Pancreas (tissue), 10 donors: ENCODE measurements around the gene GNG3. TPM values are rescaled to one million over a fixed set of nuclear protein-coding genes. Genes with fewer than 3 reads are reported as not detected.

Experiments
- ATAC-seq, 4 donors: fragments of 200-7000 bp; cut with Tn5 transposase; one replicate each; pipeline versions ENCODE4 v1.8.0 to v1.9.1; 2020; ENCODE audit warnings: mild to moderate bottlenecking in 4 of 4, moderate library complexity in 4 of 4
- DNase-seq, 6 donors: peaks; one replicate each; pipeline ENCODE4 v3.0.0-alpha.2; 2020
- FAIRE-seq: peaks from 2 replicates; lab custom pipeline; 2012; peaks lifted over from hg19 to GRCh38; lab: Jason Lieb, UNC
- H3K27ac ChIP-seq, 4 donors: fragments of 200-600 bp; sonication (generic); 1 replicate in 3 of 4; 2 replicates in 1 of 4; pipeline versions ENCODE4 v1.5.0 to v1.8.0; 2020
- H3K27me3 ChIP-seq, 4 donors: fragments of 200-600 bp; one replicate each; pipeline ENCODE4 v1.8.0; 2021
- H3K36me3 ChIP-seq, 3 donors: fragments of 200-600 bp; sonication (generic) in 1 of 3; one replicate each; pipeline versions ENCODE4 v1.5.0 to v1.8.0; 2020 to 2021
- H3K4me1 ChIP-seq, 3 donors: fragments of 200-600 bp; one replicate each; pipeline ENCODE4 v1.8.0; 2021
- H3K4me3 ChIP-seq, 4 donors: fragments of 200-600 bp; sonication (generic) in 2 of 4; one replicate each; pipeline versions ENCODE4 v1.5.0 to v1.8.0; 2020 to 2021
- H3K9me3 ChIP-seq, 4 donors: fragments of 200-600 bp; one replicate each; pipeline ENCODE4 v1.8.0; 2021
- WGBS, 2 donors: extraction: QIAGEN DNeasy Blood & Tissue Kit; methylation state at CpG; one replicate each; pipeline ENCODE4 v1.1.7; 2013; 5-methylcytosine and 5-hydroxymethylcytosine counted together
- intact Hi-C, 3 donors: fragments of 100-400 bp; cut with DNase I; formaldehyde crosslinking; loops; one replicate each; pipeline versions ENCODE4 v1.11.1 to v1.14.2; 2022
- polyA plus RNA-seq, 2 donors: library from polyadenylated mRNA; stranded (reverse); fragments of 200-250 nt; gene quantifications; one replicate each; pipeline ENCODE4 v1.2.3, GENCODE V29; 2013
- total RNA-seq, 6 donors: library from RNA; stranded (reverse); fragmentation: NEBNext Ultra II Directional in 4 of 6; extraction: Animal tissue kit (Norgen Biotek cat#: 25700) in 4 of 6; gene quantifications; one replicate each; pipeline versions ENCODE4 v1.2.1 to v1.2.4, GENCODE V29; 2021 to 2023
- TF ChIP-seq, protein P1 (sequence below), 4 donors: fragments of 200-600 bp; sonication (generic) in 3 of 4; IDR thresholded peaks; one replicate each; pipeline versions ENCODE4 v1.5.0 to v1.8.0; 2021; ENCODE audit warnings: antibody characterized with exemption in 4 of 4
- donor health status: healthy with polysubstance abuse.
- donor health status: DM: no; HTN: no; CAD: no; lungs with moderate emphysema.
- donor health status: DM: no; HTN: no; CAD: no.
- donor health status: control.
- donor health status: control.
- donor health status: Bipolar disorder and iron deficiency.
- donor health status: DM: yes; HTN: yes; CAD: no.
- donor health status: DM: no; HTN: no; CAD: no.
- donor health status: DM: no; HTN: no; CAD: no.
- donor health status: DM: yes; HTN: yes; CAD: no.

The GNG3 gene
- total and polyA plus RNA-seq, 8 donors = 0.19 to 0.37 (median 0.26) TPM; not detected in 5

DNA sequence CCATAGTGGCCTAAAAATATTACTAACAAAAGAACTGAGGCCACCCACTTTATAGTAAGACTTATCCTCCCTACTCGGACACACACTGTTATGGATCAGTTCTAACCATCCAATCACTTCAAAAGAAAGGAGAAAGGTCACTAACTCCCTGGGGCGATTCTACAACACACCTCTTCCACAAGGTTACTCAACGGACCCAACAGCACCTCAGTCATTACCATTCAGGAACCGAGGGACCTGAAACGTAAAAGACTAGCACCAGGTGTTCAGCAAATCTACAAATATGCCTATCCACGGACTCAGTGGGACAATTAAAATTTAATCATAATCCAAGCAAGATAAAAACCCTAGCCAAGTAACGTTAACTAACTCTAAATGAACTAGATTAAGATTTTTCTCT, 18.2 kb downstream of the GNG3 start:
- WGBS, 2 donors = 0% methylated on average over 7 of the region's 7 CpGs
- FAIRE-seq = no peak

DNA sequence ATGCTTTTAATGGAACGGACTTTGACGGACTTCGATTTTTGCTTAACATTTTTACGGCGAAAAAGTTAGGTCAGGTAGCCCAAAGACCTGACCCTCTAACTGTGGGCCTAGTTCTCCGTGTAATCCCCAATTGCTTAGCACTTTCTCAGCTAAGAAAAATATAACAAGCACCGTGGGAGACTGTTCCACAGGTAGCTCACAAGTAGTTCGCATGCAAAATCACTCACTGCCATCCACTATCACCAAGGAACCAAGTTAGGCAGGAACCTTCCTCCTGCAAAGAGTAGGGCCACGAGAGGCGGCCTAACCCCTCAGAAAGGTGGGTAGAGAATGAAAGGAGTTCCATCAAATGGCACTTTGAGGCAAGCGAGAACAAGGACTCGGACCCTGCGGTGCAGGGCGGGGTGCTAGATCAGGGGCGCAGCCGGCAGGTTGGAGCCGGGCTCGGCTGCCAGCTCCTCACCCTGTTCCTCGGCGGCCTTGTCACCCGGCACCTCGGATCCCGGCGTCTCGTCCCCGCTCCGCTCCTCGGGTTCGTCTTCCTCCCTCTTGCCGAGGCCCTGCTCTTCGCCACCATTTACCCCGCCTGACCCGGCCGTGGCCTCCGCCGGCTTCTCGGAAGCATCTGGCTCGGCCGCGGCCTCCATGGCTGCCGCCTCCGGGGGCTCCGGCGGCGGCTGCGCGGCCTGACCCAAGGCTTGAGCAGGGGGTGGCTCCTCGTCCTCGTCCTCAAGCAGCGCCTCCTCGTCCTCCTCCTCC, 18.9 kb downstream of the GNG3 start:
- no peak for ATAC-seq
- Histone ChIP-seq H3K27ac (peak overlapping the region; percentile 88 to 93 (median 92)), H3K9me3 (no peaks in the 10 kb centered on the region), H3K4me1 (peaks cover 9 to 27% (median 20%) of the 10 kb centered on the region in 3 donors), H3K27me3 (no peaks in the 10 kb centered on the region), H3K36me3 (peaks cover 5 to 27% (median 27%) of the 10 kb centered on the region in 3 donors), H3K4me3 (peak overlapping the region; percentile 68 to 92 (median 88))
- TF ChIP-seq, protein P1, sequence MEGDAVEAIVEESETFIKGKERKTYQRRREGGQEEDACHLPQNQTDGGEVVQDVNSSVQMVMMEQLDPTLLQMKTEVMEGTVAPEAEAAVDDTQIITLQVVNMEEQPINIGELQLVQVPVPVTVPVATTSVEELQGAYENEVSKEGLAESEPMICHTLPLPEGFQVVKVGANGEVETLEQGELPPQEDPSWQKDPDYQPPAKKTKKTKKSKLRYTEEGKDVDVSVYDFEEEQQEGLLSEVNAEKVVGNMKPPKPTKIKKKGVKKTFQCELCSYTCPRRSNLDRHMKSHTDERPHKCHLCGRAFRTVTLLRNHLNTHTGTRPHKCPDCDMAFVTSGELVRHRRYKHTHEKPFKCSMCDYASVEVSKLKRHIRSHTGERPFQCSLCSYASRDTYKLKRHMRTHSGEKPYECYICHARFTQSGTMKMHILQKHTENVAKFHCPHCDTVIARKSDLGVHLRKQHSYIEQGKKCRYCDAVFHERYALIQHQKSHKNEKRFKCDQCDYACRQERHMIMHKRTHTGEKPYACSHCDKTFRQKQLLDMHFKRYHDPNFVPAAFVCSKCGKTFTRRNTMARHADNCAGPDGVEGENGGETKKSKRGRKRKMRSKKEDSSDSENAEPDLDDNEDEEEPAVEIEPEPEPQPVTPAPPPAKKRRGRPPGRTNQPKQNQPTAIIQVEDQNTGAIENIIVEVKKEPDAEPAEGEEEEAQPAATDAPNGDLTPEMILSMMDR (IDR thresholded peaks at IDR 0.05) = no peak
- no peak for FAIRE-seq
- intact Hi-C loops = no loop called here
- WGBS, 2 donors = 0% methylated on average over 40 to 51 of the region's 51 CpGs
- peak in 3 of 6 donors; percentile 38 to 82 (median 47) for DNase-seq

More for the DNA sequence above, 18.2 kb downstream of the GNG3 start:
- H3K27me3 ChIP-seq = no peaks in the 10 kb centered on the region
- peak overlapping the region; percentile 68 to 92 (median 88) for H3K4me3 ChIP-seq
- TF ChIP-seq, protein P1 (IDR thresholded peaks at IDR 0.05) = no peak
- no peak for DNase-seq
- peaks cover 5 to 34% (median 33%) of the 10 kb centered on the region in 3 donors for H3K36me3 ChIP-seq
- intact Hi-C loops = no loop called here
- peaks cover 8 to 23% (median 20%) of the 10 kb centered on the region in 3 donors for H3K4me1 ChIP-seq
- no peak for ATAC-seq
- H3K27ac ChIP-seq = peak overlapping the region in 3 of 4 donors; percentile 88 to 93 (median 93)
- H3K9me3 ChIP-seq = no peaks in the 10 kb centered on the region

DNA sequence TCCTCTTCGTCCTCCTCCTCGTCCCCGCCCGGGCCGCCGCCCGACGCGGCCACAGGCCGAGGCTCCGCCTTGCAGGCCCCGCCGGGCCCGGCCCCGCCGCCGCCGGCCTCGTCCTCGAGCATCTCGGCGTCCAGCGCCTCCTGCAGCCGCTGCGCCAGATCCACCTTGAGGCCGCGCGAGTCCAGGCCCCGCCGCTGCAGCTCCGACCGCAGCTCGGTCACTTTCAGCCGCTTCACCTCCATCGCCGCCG, 19.4 kb downstream of the GNG3 start:
- FAIRE-seq (no peak), ATAC-seq (peak in 2 of 4 donors; percentile 3 to 17), DNase-seq (no peak)
- TF ChIP-seq, protein P1 (IDR thresholded peaks at IDR 0.05) = no peak
- intact Hi-C loops = no loop called here
- H3K4me3 ChIP-seq = peak overlapping the region; percentile 68 to 92 (median 88)
- peaks cover 9 to 27% (median 20%) of the 10 kb centered on the region in 3 donors for H3K4me1 ChIP-seq
- H3K27ac ChIP-seq = peak overlapping the region; percentile 88 to 93 (median 92)
- H3K27me3 ChIP-seq = no peaks in the 10 kb centered on the region
- 1% methylated on average over 23 to 37 of the region's 37 CpGs for WGBS, 2 donors
- H3K36me3 ChIP-seq = peaks cover 5 to 22% (median 21%) of the 10 kb centered on the region in 3 donors
- H3K9me3 ChIP-seq = no peaks in the 10 kb centered on the region

DNA sequence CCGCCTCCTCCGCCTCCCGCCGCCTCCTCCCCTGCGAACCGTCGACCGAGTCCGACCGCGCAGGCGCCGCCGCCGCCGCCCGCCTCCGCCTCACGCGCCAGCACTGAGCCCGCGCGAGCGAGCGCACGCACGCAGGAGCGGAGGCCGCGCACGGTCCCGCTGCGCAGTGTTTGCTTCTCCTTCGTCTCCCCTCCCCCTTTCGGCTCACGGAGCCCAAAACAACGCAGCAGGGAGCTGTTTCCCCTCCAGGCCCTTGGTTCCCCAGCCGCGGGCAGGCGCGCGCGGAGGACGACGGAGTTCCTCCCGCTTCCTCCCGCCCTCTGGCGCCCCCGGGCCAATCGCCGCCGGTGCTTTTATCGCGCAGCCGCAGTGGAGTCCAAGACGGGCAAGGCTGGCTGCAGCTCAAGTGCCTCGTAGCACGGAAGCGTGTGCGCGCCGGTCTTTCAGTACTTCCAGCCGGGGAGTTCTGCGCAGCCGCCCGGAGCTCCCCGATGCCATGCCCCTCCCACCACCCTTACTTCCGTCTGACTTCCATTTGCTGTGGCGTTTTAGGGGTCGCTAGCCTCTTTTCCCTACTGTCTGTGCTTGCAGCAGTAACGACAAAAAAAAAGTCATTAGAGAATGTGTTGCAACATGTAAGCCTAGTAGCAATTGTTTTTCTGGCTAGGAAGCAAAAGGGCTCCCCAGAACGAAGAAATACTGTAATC, 19.8 kb downstream of the GNG3 start, which contains the start of gene HNRNPUL2:
Gene HNRNPUL2, minus strand, starts transcription at position 293 of the 707 bp plus-strand sequence. CDS start 301 bp downstream, outside the sequence.
- no peaks in the 10 kb centered on the region for H3K27me3 ChIP-seq
- WGBS, 2 donors = 0% methylated on average over 50 to 72 of the region's 72 CpGs
- peak within 1 kb of the TSS; percentile 68 to 92 (median 88) for H3K4me3 ChIP-seq
- intact Hi-C loops = no loop called here
- FAIRE-seq = peak; percentile 47
- TF ChIP-seq, protein P1 (IDR thresholded peaks at IDR 0.05) = no peak
- DNase-seq = peak; percentile 97 to 99 (median 98)
- ATAC-seq = peak; percentile 86 to 93 (median 87)
- H3K27ac ChIP-seq = peak within 1 kb of the TSS; percentile 88 to 93 (median 92)
- peaks cover 1 to 17% (median 17%) of the 10 kb centered on the region in 3 donors for H3K36me3 ChIP-seq
- H3K4me1 ChIP-seq = peaks cover 9 to 27% (median 20%) of the 10 kb centered on the region in 3 donors
- no peaks in the 10 kb centered on the region for H3K9me3 ChIP-seq
